Parietal lobe (tissue), 2 donors: ENCODE results near the gene ELMO1. TPM values are rescaled to one million over a fixed set of nuclear protein-coding genes. Genes with fewer than 3 reads are reported as not detected.

Source experiments
- small RNA-seq: library from RNA; depleted of rRNA; stranded (forward); fragments of <200 nt; gene quantifications from one replicate; pipeline ENCODE3, GENCODE V24; 2014; ENCODE audit warnings: low replicate concordance
- total RNA-seq: library from RNA; depleted of rRNA; stranded (reverse); fragments of >200 nt; gene quantifications from one replicate; pipeline ENCODE4 v1.2.3, GENCODE V29; 2014

ELMO1 gene
- total RNA-seq: 145 TPM

GRCh38 chr7:37448636-37449361, at the start of gene ELMO1:
Gene ELMO1, minus strand, starts transcription at chr7:37448864. Its CDS starts 106,174 bp downstream, at chr7:37342690.

Small RNA genes lying within 50 kb of the gene (small RNA-seq; reads per million reads assigned to genes)
- not detected for gene MIR1200
- not detected for gene RF00019
- gene RF00432: not detected
- not detected for gene RNU6-565P

Other genes with a start within 250 kb of the ELMO1 start
- not detected for gene GPR141, start 234.9 kb upstream of the ELMO1 start, total RNA-seq